ENCODE data around the gene MOB2.

The MOB2 gene

GRCh38 chr11:1487851-1488574 is 1.4 kb upstream of the MOB2 start:
- H3K4me3 ChIP-seq (ENCODE audit: low read depth, low read length) = no peak overlapping the region

- no peak overlapping the region for H3K4me3 ChIP-seq (ENCODE audit: low read depth, low read length)
These were observed 692 bp upstream of the MOB2 start for GRCh38 chr11:1487091-1487850.

- H3K4me3 ChIP-seq (ENCODE audit: low read depth, low read length) = no peak overlapping the region
These were observed 1.1 kb downstream of the MOB2 start for GRCh38 chr11:1485504-1485885.

GRCh38 chr11:1484695-1485503 is 1.7 kb downstream of the MOB2 start:
- no peak overlapping the region for H3K4me3 ChIP-seq (ENCODE audit: low read depth, low read length)

GRCh38 chr11:1484061-1484671 is 2.4 kb downstream of the MOB2 start:
- H3K4me3 ChIP-seq (ENCODE audit: low read depth, low read length) = no peak overlapping the region

GRCh38 chr11:1483445-1483961 is 3.1 kb downstream of the MOB2 start:
- H3K4me3 ChIP-seq (ENCODE audit: low read depth, low read length) = no peak overlapping the region

GRCh38 chr11:1482581-1483444 is 3.8 kb downstream of the MOB2 start:
- no peak overlapping the region for H3K4me3 ChIP-seq (ENCODE audit: low read depth, low read length)

- no peak overlapping the region for H3K4me3 ChIP-seq (ENCODE audit: low read depth, low read length)
These were observed 4.6 kb downstream of the MOB2 start for GRCh38 chr11:1481861-1482441.

- H3K4me3 ChIP-seq (ENCODE audit: low read depth, low read length) = no peak overlapping the region
These were observed 5.1 kb downstream of the MOB2 start for GRCh38 chr11:1481483-1481825.

- H3K4me3 ChIP-seq (ENCODE audit: low read depth, low read length) = no peak overlapping the region
These were observed 5.8 kb downstream of the MOB2 start for GRCh38 chr11:1480555-1481482.

GRCh38 chr11:1480191-1480554 is 6.4 kb downstream of the MOB2 start:
- H3K4me3 ChIP-seq (ENCODE audit: low read depth, low read length) = no peak overlapping the region

- H3K4me3 ChIP-seq (ENCODE audit: low read depth, low read length) = no peak overlapping the region
These were observed 6.9 kb downstream of the MOB2 start for GRCh38 chr11:1479678-1480118.

GRCh38 chr11:1479006-1479677 is 7.4 kb downstream of the MOB2 start:
- H3K4me3 ChIP-seq (ENCODE audit: low read depth, low read length) = no peak overlapping the region

- H3K4me3 ChIP-seq (ENCODE audit: low read depth, low read length) = no peak overlapping the region
These were observed 8.0 kb downstream of the MOB2 start for GRCh38 chr11:1478544-1478943.

GRCh38 chr11:1478011-1478410 is 8.6 kb downstream of the MOB2 start:
- no peak overlapping the region for H3K4me3 ChIP-seq (ENCODE audit: low read depth, low read length)

GRCh38 chr11:1476940-1477736 is 9.4 kb downstream of the MOB2 start:
- no peak overlapping the region for H3K4me3 ChIP-seq (ENCODE audit: low read depth, low read length)

GRCh38 chr11:1475841-1476240 is 10.7 kb downstream of the MOB2 start:
- no peak overlapping the region for H3K4me3 ChIP-seq (ENCODE audit: low read depth, low read length)
